ENCODE results near the gene AP1S3.

AP1S3 gene

GRCh38 chr2:223837287-223838061 lies at the start of gene AP1S3 (continued):
- TF ChIP-seq SP7 (tag by site-specific recombination; IDR thresholded peaks at IDR 0.05) (peak; percentile 23; the same call in 1 of the 2 replicates), ZNF121 (tag by site-specific recombination; IDR thresholded peaks at IDR 0.05) (no peak), ZNF521 (tag by site-specific recombination; IDR thresholded peaks at IDR 0.05) (no peak), ZNF280D (tag by site-specific recombination; IDR thresholded peaks at IDR 0.05) (no peak), ZSCAN4 (tag by site-specific recombination; IDR thresholded peaks at IDR 0.05) (peak; percentile 7; the same call in 1 of the 2 replicates), ZEB2 (tag by site-specific recombination; IDR thresholded peaks at IDR 0.05) (peak; percentile 64; the same call in 1 of the 2 replicates), ZNF112 (tag by site-specific recombination; IDR thresholded peaks at IDR 0.05) (no peak), OSR2 (tag by site-specific recombination; IDR thresholded peaks at IDR 0.05) (no peak), YY1 (tag by site-specific recombination; IDR thresholded peaks at IDR 0.05) (no peak), ZBTB20 (tag by site-specific recombination; IDR thresholded peaks at IDR 0.05) (peak; percentile 42; the same call in 1 of the 2 replicates), ZNF239 (tag by site-specific recombination; IDR thresholded peaks at IDR 0.05) (no peak), ZNF596 (tag by site-specific recombination; IDR thresholded peaks at IDR 0.05) (peak; percentile 20; the same call in 1 of the 2 replicates)
- TF ChIP-seq, protein P1, sequence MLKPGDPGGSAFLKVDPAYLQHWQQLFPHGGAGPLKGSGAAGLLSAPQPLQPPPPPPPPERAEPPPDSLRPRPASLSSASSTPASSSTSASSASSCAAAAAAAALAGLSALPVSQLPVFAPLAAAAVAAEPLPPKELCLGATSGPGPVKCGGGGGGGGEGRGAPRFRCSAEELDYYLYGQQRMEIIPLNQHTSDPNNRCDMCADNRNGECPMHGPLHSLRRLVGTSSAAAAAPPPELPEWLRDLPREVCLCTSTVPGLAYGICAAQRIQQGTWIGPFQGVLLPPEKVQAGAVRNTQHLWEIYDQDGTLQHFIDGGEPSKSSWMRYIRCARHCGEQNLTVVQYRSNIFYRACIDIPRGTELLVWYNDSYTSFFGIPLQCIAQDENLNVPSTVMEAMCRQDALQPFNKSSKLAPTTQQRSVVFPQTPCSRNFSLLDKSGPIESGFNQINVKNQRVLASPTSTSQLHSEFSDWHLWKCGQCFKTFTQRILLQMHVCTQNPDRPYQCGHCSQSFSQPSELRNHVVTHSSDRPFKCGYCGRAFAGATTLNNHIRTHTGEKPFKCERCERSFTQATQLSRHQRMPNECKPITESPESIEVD (tag by site-specific recombination; IDR thresholded peaks at IDR 0.05), result no peak
- TF ChIP-seq, protein P2, sequence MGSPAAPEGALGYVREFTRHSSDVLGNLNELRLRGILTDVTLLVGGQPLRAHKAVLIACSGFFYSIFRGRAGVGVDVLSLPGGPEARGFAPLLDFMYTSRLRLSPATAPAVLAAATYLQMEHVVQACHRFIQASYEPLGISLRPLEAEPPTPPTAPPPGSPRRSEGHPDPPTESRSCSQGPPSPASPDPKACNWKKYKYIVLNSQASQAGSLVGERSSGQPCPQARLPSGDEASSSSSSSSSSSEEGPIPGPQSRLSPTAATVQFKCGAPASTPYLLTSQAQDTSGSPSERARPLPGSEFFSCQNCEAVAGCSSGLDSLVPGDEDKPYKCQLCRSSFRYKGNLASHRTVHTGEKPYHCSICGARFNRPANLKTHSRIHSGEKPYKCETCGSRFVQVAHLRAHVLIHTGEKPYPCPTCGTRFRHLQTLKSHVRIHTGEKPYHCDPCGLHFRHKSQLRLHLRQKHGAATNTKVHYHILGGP (tag by site-specific recombination; IDR thresholded peaks at IDR 0.05), result no peak
- TF ChIP-seq, protein P3, sequence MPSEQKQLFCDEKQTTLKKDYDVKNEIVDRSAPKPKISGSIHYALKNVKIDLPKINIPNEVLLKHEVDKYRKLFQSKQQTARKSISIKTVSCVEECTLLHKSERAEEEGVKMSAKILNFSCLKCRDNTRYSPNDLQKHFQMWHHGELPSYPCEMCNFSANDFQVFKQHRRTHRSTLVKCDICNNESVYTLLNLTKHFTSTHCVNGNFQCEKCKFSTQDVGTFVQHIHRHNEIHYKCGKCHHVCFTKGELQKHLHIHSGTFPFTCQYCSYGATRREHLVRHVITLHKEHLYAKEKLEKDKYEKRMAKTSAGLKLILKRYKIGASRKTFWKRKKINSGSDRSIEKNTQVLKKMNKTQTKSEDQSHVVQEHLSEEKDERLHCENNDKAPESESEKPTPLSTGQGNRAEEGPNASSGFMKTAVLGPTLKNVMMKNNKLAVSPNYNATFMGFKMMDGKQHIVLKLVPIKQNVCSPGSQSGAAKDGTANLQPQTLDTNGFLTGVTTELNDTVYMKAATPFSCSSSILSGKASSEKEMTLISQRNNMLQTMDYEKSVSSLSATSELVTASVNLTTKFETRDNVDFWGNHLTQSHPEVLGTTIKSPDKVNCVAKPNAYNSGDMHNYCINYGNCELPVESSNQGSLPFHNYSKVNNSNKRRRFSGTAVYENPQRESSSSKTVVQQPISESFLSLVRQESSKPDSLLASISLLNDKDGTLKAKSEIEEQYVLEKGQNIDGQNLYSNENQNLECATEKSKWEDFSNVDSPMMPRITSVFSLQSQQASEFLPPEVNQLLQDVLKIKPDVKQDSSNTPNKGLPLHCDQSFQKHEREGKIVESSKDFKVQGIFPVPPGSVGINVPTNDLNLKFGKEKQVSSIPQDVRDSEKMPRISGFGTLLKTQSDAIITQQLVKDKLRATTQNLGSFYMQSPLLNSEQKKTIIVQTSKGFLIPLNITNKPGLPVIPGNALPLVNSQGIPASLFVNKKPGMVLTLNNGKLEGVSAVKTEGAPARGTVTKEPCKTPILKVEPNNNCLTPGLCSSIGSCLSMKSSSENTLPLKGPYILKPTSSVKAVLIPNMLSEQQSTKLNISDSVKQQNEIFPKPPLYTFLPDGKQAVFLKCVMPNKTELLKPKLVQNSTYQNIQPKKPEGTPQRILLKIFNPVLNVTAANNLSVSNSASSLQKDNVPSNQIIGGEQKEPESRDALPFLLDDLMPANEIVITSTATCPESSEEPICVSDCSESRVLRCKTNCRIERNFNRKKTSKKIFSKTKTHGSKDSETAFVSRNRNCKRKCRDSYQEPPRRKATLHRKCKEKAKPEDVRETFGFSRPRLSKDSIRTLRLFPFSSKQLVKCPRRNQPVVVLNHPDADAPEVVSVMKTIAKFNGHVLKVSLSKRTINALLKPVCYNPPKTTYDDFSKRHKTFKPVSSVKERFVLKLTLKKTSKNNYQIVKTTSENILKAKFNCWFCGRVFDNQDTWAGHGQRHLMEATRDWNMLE (tag by site-specific recombination; conservative IDR thresholded peaks at IDR 0.05; ENCODE audit: low read depth), result no peak
- TF ChIP-seq, protein P4, sequence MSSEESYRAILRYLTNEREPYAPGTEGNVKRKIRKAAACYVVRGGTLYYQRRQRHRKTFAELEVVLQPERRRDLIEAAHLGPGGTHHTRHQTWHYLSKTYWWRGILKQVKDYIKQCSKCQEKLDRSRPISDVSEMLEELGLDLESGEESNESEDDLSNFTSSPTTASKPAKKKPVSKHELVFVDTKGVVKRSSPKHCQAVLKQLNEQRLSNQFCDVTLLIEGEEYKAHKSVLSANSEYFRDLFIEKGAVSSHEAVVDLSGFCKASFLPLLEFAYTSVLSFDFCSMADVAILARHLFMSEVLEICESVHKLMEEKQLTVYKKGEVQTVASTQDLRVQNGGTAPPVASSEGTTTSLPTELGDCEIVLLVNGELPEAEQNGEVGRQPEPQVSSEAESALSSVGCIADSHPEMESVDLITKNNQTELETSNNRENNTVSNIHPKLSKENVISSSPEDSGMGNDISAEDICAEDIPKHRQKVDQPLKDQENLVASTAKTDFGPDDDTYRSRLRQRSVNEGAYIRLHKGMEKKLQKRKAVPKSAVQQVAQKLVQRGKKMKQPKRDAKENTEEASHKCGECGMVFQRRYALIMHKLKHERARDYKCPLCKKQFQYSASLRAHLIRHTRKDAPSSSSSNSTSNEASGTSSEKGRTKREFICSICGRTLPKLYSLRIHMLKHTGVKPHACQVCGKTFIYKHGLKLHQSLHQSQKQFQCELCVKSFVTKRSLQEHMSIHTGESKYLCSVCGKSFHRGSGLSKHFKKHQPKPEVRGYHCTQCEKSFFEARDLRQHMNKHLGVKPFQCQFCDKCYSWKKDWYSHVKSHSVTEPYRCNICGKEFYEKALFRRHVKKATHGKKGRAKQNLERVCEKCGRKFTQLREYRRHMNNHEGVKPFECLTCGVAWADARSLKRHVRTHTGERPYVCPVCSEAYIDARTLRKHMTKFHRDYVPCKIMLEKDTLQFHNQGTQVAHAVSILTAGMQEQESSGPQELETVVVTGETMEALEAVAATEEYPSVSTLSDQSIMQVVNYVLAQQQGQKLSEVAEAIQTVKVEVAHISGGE (tag by site-specific recombination; conservative IDR thresholded peaks at IDR 0.05; ENCODE audit: low read depth), result no peak
- TF ChIP-seq, protein P5, sequence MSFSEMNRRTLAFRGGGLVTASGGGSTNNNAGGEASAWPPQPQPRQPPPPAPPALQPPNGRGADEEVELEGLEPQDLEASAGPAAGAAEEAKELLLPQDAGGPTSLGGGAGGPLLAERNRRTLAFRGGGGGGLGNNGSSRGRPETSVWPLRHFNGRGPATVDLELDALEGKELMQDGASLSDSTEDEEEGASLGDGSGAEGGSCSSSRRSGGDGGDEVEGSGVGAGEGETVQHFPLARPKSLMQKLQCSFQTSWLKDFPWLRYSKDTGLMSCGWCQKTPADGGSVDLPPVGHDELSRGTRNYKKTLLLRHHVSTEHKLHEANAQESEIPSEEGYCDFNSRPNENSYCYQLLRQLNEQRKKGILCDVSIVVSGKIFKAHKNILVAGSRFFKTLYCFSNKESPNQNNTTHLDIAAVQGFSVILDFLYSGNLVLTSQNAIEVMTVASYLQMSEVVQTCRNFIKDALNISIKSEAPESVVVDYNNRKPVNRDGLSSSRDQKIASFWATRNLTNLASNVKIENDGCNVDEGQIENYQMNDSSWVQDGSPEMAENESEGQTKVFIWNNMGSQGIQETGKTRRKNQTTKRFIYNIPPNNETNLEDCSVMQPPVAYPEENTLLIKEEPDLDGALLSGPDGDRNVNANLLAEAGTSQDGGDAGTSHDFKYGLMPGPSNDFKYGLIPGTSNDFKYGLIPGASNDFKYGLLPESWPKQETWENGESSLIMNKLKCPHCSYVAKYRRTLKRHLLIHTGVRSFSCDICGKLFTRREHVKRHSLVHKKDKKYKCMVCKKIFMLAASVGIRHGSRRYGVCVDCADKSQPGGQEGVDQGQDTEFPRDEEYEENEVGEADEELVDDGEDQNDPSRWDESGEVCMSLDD (tag by site-specific recombination; IDR thresholded peaks at IDR 0.05), result peak; percentile 60; the same call in 1 of the 2 replicates

Data from HEK293 (cell line).